GM18868 (cell line): Measurements from ENCODE around the gene F5.

Source experiments
- ATAC-seq: cut with Tn5 transposase; IDR thresholded peaks from one replicate; pipeline ENCODE4 v1.9.1; 2021; ENCODE audit warnings: mild to moderate bottlenecking, moderate library complexity; ENCODE audit not compliant: unreplicated experiment

Gene F5

GRCh38 chr1:169588785-169589485 lies 2.7 kb upstream of the F5 start:
- ATAC-seq = no peak

- ATAC-seq = no peak
Observed at GRCh38 chr1:169588112-169588511, 1.8 kb upstream of the F5 start.

GRCh38 chr1:169586067-169586394 lies 250 bp downstream of the F5 start:
- peak; percentile 23 for ATAC-seq

- ATAC-seq = no peak
Observed at GRCh38 chr1:169585181-169585580, 1.1 kb downstream of the F5 start.

GRCh38 chr1:169584483-169585144 lies 1.7 kb downstream of the F5 start:
- no peak for ATAC-seq

- ATAC-seq = no peak
Observed at GRCh38 chr1:169577981-169578738, 8.1 kb downstream of the F5 start.

GRCh38 chr1:169576935-169577331 lies 9.3 kb downstream of the F5 start:
- ATAC-seq = no peak

- ATAC-seq = no peak
Observed at GRCh38 chr1:169576241-169576934, 9.9 kb downstream of the F5 start.

GRCh38 chr1:169574336-169574735 lies 11.9 kb downstream of the F5 start:
- ATAC-seq = no peak

GRCh38 chr1:169572187-169572586 lies 14.1 kb downstream of the F5 start:
- no peak for ATAC-seq

GRCh38 chr1:169571450-169571849 lies 14.8 kb downstream of the F5 start:
- no peak for ATAC-seq

GRCh38 chr1:169570172-169570574 lies 16.1 kb downstream of the F5 start:
- no peak for ATAC-seq

- no peak for ATAC-seq
Observed at GRCh38 chr1:169568497-169568896, 17.8 kb downstream of the F5 start.

GRCh38 chr1:169565335-169566271 lies 20.7 kb downstream of the F5 start:
- ATAC-seq = no peak

- no peak for ATAC-seq
Observed at GRCh38 chr1:169563650-169564049, 22.6 kb downstream of the F5 start.

GRCh38 chr1:169563019-169563615 lies 23.2 kb downstream of the F5 start:
- no peak for ATAC-seq

GRCh38 chr1:169561692-169562091 lies 24.6 kb downstream of the F5 start:
- no peak for ATAC-seq

GRCh38 chr1:169557131-169557530 lies 29.1 kb downstream of the F5 start:
- ATAC-seq = no peak

GRCh38 chr1:169550294-169550693 lies 36.0 kb downstream of the F5 start:
- peak; percentile 74 for ATAC-seq

- ATAC-seq = no peak
Observed at GRCh38 chr1:169548282-169548681, 38.0 kb downstream of the F5 start.
